K562 (cell line): Measurements from ENCODE around the gene DGCR6L. TPM values are rescaled to one million over a fixed set of nuclear protein-coding genes. Genes with fewer than 3 reads are reported as not detected.

Source experiments
- ATAC-seq: fragments of 200-7000 bp; cut with Tn5 transposase; 3 replicates; pipeline ENCODE4 v1.9.1; 2020; ENCODE audit warnings: moderate library complexity
- BruUV-seq: library from RNA; stranded (reverse); fragments of 400-500 nt; replicated peaks from 2 replicates; lab custom pipeline; 2021; lab: Mats Ljungman, UMichigan
- CTCF ChIA-PET: fragments of 300-600 bp; formaldehyde crosslinking; extraction: SDS; loops from one replicate; lab custom pipeline; 2021; ENCODE audit warnings: low intra/inter-chr PET ratio; lab: Yijun Ruan, JAX
- POLR2A ChIA-PET: fragments of 300-600, 350-650 bp; sonication (Branson Sonifier 250); formaldehyde crosslinking; extraction: SDS; loops from one replicate; lab custom pipeline; 2021; ENCODE audit warnings: antibody characterized with exemption, inconsistent platforms; lab: Yijun Ruan, JAX
- DNase-seq, 4 experiments: peaks; one replicate each; pipeline versions ENCODE4 v3.0.0 to v3.0.0-alpha.2; 2011 to 2018; ENCODE audit warnings: low spot score in 3 of 4, mixed read lengths in 3 of 4; ENCODE audit errors: extremely low read depth in 1 of 4
- FAIRE-seq: peaks from 2 replicates; lab custom pipeline; 2011; peaks lifted over from hg19 to GRCh38; lab: Jason Lieb, UNC
- H2AFZ ChIP-seq: 2 replicates; pipeline ENCODE4 v1.6.0; 2011; ENCODE audit warnings: low read depth, low read length, control low read depth, inconsistent platforms
- H3K27ac ChIP-seq: fragments of 200-600 bp; 3 replicates; pipeline ENCODE4 v1.8.0; 2011; ENCODE audit warnings: low read depth, mild to moderate bottlenecking, control low read depth, inconsistent platforms, low read length, moderate library complexity, mixed read lengths; ENCODE audit errors: extremely low read depth
- H3K27me3 ChIP-seq, 2 experiments: fragments of 300-600 bp in 1 of 2; 2 replicates in 1 of 2; 3 replicates in 1 of 2; pipeline versions ENCODE4 v1.6.0 to v1.8.0; 2011; ENCODE audit warnings: inconsistent platforms in 2 of 2, low read length in 2 of 2, mild to moderate bottlenecking in 1 of 2, mixed read lengths in 1 of 2, moderate library complexity in 1 of 2; ENCODE audit not compliant: control insufficient read depth in 2 of 2, insufficient read depth in 2 of 2
- H3K36me3 ChIP-seq: fragments of 300-600 bp; 3 replicates; pipeline ENCODE4 v1.8.0; 2011; ENCODE audit warnings: mild to moderate bottlenecking, low read length, inconsistent platforms; ENCODE audit not compliant: control insufficient read depth, insufficient read depth
- H3K4me1 ChIP-seq, 2 experiments: fragments of 200-600 bp in 1 of 2; replicated peaks in 1 of 2; 2 replicates in 1 of 2; 3 replicates in 1 of 2; pipeline versions ENCODE4 v1.5.1 to v1.8.0; 2011; ENCODE audit warnings: inconsistent platforms in 2 of 2, low read length in 2 of 2, mild to moderate bottlenecking in 1 of 2, mixed read lengths in 1 of 2, moderate library complexity in 1 of 2; ENCODE audit not compliant: control insufficient read depth in 2 of 2, insufficient read depth in 2 of 2
- H3K4me2 ChIP-seq: 2 replicates; pipeline ENCODE4 v1.6.1; 2011; ENCODE audit warnings: low read length, control low read depth, inconsistent platforms, mixed read lengths; ENCODE audit not compliant: insufficient read depth
- H3K4me3 ChIP-seq: fragments of 200-600 bp; sonication (generic), shearing (Covaris generic); 2 replicates; pipeline ENCODE4 v1.5.1; 2016; ENCODE audit warnings: control low read depth, inconsistent platforms
- H3K79me2 ChIP-seq: fragments of 200-600 bp; 3 replicates; pipeline ENCODE4 v1.8.0; 2011; ENCODE audit warnings: low read length, inconsistent platforms; ENCODE audit not compliant: control insufficient read depth, insufficient read depth
- H3K9ac ChIP-seq, 2 experiments: 2 replicates each; pipeline versions ENCODE4 v1.6.0 to v1.6.1; 2011; ENCODE audit warnings: low read depth in 2 of 2, low read length in 2 of 2, control low read depth in 1 of 2, inconsistent platforms in 1 of 2, mild to moderate bottlenecking in 1 of 2, mixed read lengths in 1 of 2; ENCODE audit not compliant: insufficient read depth in 1 of 2
- H3K9me1 ChIP-seq: one replicate; pipeline ENCODE4 v1.6.0; 2011; ENCODE audit warnings: inconsistent platforms, mild to moderate bottlenecking, low read length, moderate library complexity; ENCODE audit not compliant: control insufficient read depth, insufficient read depth
- H3K9me3 ChIP-seq: replicated peaks from 2 replicates; pipeline ENCODE4 v1.5.1; 2011; ENCODE audit warnings: low read depth, low read length, inconsistent platforms; ENCODE audit not compliant: control insufficient read depth, insufficient read depth
- H4K20me1 ChIP-seq: replicated peaks from 2 replicates; pipeline ENCODE4 v1.6.1; 2011; ENCODE audit warnings: low read length, inconsistent platforms, mixed read lengths; ENCODE audit not compliant: control insufficient read depth, insufficient read depth
- GABPB1 ChIP-seq: sonication (generic); formaldehyde crosslinking; IDR thresholded peaks from 2 replicates; pipeline ENCODE4 v1.8.0; 2022; ENCODE audit warnings: mild to moderate bottlenecking, missing genetic modification reagents
- GTF2F1 ChIP-seq: IDR thresholded peaks from 2 replicates; pipeline ENCODE4 v1.6.1; 2011; ENCODE audit warnings: low read depth, low read length, improper control_type of control experiment
- KAT7 ChIP-seq: sonication (generic); formaldehyde crosslinking; IDR thresholded peaks from 2 replicates; pipeline ENCODE4 v1.8.0; 2022; ENCODE audit warnings: missing genetic modification reagents, mild to moderate bottlenecking, borderline replicate concordance
- PHF21A ChIP-seq: fragments of 450-650 bp; IDR thresholded peaks from 2 replicates; pipeline ENCODE4 v1.6.1; 2017; ENCODE audit warnings: low read depth, borderline replicate concordance
- POLR2G ChIP-seq: fragments of 200-400 bp; formaldehyde crosslinking; IDR thresholded peaks from 2 replicates; pipeline ENCODE4 v1.6.1; 2017; ENCODE audit warnings: low read depth, mild to moderate bottlenecking, antibody characterized with exemption, low read length, moderate library complexity
- TAF15 ChIP-seq: fragments of 200-400 bp; formaldehyde crosslinking; IDR thresholded peaks from 2 replicates; pipeline ENCODE4 v1.6.1; 2017; ENCODE audit warnings: mild to moderate bottlenecking, low read depth, low read length, moderate library complexity
- ZC3H11A ChIP-seq: IDR thresholded peaks from 2 replicates; pipeline ENCODE4 v1.6.1; 2012; ENCODE audit warnings: low read depth, low read length, improper control_type of control experiment
- WGBS: fragments of 100-300 bp; shearing (Covaris generic); methylation state at CpG from one replicate; pipeline ENCODE4 v1.1.6; 2016; ENCODE audit warnings: low coverage, mixed read lengths; ENCODE audit not compliant: insufficient coverage; ENCODE audit errors: missing lambda C conversion rate; 5-methylcytosine and 5-hydroxymethylcytosine counted together
- in situ Hi-C: fragments of 300-500 bp; cut with MboI; formaldehyde crosslinking; loops from 4 replicates; pipeline ENCODE4 v1.15.0; 2018; ENCODE audit warnings: inconsistent platforms, mixed read lengths
- intact Hi-C: fragments of 100-400 bp; cut with micrococcal nuclease; formaldehyde crosslinking; loops from 2 replicates; pipeline ENCODE4 v1.14.2; 2022
- polyA plus RNA-seq, 8 experiments: library from polyadenylated mRNA; depleted of rRNA in 4 of 8; stranded (reverse) in 5 of 8; unstranded in 3 of 8; fragments of >200 nt; fragmentation: Nextera tagmentation in 2 of 8; fragmentation: Illumina TruSeq in 1 of 8; extraction: Ambion mirVana in 2 of 8; extraction: Trizol in 1 of 8; gene quantifications; 2 replicates each; pipeline versions ENCODE4 v1.2.1 to v1.2.3, GENCODE V29; 2011 to 2014; ENCODE audit warnings: inconsistent platforms in 1 of 8, missing spikeins in 1 of 8
- total RNA-seq, 7 experiments: library from RNA; depleted of rRNA in 6 of 7; stranded (reverse); fragments of >200 nt in 6 of 7; fragmentation: Illumina TruSeq in 2 of 7; extraction: Trizol in 2 of 7; gene quantifications; 2 replicates each; pipeline versions ENCODE4 v1.2.1 to v1.2.3, GENCODE V29; 2011 to 2021; ENCODE audit warnings: low replicate concordance in 1 of 7
- TF ChIP-seq, protein P1 (sequence below), 2 experiments: IDR thresholded peaks in 1 of 2; conservative IDR thresholded peaks in 1 of 2; 2 replicates each; pipeline ENCODE4 v1.6.1; 2016; ENCODE audit warnings: low read depth in 2 of 2, mild to moderate bottlenecking in 1 of 2, missing compliant biosample characterization in 1 of 2, missing genetic modification characterization in 1 of 2, moderate library complexity in 1 of 2
- TF ChIP-seq, protein P2 (sequence below): sonication (generic); formaldehyde crosslinking; IDR thresholded peaks from 2 replicates; pipeline ENCODE4 v1.8.0; 2023; ENCODE audit warnings: missing genetic modification reagents, mild to moderate bottlenecking, borderline replicate concordance
- TF ChIP-seq, protein P3 (sequence below): sonication (generic); formaldehyde crosslinking; IDR thresholded peaks from 2 replicates; pipeline ENCODE4 v1.8.0; 2022; ENCODE audit warnings: missing genetic modification reagents, mild to moderate bottlenecking, moderate library complexity, borderline replicate concordance

The DGCR6L gene
- total and polyA plus RNA-seq, 9 of the 15 experiments (the other 6 are each of a cell fraction or from before 2014, with no cell fraction given), result 3.6 to 151 (median 51.0) TPM

DNA sequence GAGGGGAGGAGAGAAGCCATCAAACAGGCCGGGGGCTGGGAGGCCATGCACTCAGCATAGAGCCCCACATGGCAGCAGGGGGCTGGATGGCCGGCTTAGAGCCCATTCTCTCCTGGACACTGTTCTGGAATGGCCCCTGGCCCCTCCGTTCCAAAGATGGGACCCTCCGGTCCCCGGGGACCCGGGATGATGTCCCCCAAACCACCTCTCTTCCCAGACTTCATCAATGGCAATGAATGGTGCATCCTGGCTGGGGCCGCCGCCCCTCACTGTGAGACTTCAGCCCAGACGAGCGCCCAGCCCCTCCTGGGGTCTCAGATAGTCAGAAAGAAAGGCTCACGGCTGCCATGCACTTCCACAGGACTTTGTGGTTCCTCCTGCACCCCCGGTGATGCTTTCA lies 38.0 kb downstream of the DGCR6L start:
- Histone ChIP-seq H3K36me3 (no peaks in the 10 kb centered on the region), H3K4me2 (no peak overlapping the region), H3K4me3 (no peak overlapping the region), H3K27me3 (peaks cover 29 to 73% of the 10 kb centered on the region in 2 experiments; a peak in 4 of 5 replicates), H3K9me1 (peaks cover 2% of the 10 kb centered on the region), H2AFZ (no peak overlapping the region), H3K79me2 (no peaks in the 10 kb centered on the region), H3K9me3 (no peaks in the 10 kb centered on the region), H3K9ac (no peak overlapping the region; a peak in 1 of 4 replicates), H3K27ac (no peak overlapping the region), H3K4me1 (peaks cover 0 to 33% of the 10 kb centered on the region in 2 experiments; a peak in 3 of 5 replicates), H4K20me1 (peaks cover 28% of the 10 kb centered on the region)
- in situ Hi-C loops (no loop called here), intact Hi-C loops (no loop called here)
- ATAC-seq (no peak), DNase-seq (peak in 1 of 4 experiments; percentile 21), FAIRE-seq (no peak)
- ChIA-PET POLR2A (interaction anchor here (0.5 to 1.4 kb wide), 6 partner anchors 10 to 359 kb away, joined by 3 to 8 read pairs (median 4); no protein-coding TSS in a partner anchor), CTCF (interaction anchor here (4.8 kb wide), 1 partner anchor 125 kb away, joined by 126 read pairs; no protein-coding TSS in a partner anchor)
- no TSS peak for BruUV-seq
- WGBS, result 0% methylated on average over 12 of the region's 12 CpGs
- TF ChIP-seq TAF15, result 0 out of 2 replicates have a peak, but pooled peaks have one; percentile 56
- TF ChIP-seq PHF21A, result no peak
- TF ChIP-seq, protein P1, sequence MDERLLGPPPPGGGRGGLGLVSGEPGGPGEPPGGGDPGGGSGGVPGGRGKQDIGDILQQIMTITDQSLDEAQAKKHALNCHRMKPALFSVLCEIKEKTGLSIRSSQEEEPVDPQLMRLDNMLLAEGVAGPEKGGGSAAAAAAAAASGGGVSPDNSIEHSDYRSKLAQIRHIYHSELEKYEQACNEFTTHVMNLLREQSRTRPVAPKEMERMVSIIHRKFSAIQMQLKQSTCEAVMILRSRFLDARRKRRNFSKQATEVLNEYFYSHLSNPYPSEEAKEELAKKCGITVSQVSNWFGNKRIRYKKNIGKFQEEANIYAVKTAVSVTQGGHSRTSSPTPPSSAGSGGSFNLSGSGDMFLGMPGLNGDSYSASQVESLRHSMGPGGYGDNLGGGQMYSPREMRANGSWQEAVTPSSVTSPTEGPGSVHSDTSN (CRISPR knock-in tag; IDR thresholded peaks at IDR 0.05; ENCODE audit: low read depth), result no peak
- TF ChIP-seq, protein P1 (tag; conservative IDR thresholded peaks at IDR 0.05; ENCODE audit: low read depth), result no peak
- TF ChIP-seq GTF2F1, result no peak
- peak; percentile 38; the same call in 1 of the 2 replicates for TF ChIP-seq GABPB1
- TF ChIP-seq KAT7 (CRISPR knock-in tag), result 0 out of 2 replicates have a peak, but pooled peaks have one; percentile 50
- TF ChIP-seq, protein P2, sequence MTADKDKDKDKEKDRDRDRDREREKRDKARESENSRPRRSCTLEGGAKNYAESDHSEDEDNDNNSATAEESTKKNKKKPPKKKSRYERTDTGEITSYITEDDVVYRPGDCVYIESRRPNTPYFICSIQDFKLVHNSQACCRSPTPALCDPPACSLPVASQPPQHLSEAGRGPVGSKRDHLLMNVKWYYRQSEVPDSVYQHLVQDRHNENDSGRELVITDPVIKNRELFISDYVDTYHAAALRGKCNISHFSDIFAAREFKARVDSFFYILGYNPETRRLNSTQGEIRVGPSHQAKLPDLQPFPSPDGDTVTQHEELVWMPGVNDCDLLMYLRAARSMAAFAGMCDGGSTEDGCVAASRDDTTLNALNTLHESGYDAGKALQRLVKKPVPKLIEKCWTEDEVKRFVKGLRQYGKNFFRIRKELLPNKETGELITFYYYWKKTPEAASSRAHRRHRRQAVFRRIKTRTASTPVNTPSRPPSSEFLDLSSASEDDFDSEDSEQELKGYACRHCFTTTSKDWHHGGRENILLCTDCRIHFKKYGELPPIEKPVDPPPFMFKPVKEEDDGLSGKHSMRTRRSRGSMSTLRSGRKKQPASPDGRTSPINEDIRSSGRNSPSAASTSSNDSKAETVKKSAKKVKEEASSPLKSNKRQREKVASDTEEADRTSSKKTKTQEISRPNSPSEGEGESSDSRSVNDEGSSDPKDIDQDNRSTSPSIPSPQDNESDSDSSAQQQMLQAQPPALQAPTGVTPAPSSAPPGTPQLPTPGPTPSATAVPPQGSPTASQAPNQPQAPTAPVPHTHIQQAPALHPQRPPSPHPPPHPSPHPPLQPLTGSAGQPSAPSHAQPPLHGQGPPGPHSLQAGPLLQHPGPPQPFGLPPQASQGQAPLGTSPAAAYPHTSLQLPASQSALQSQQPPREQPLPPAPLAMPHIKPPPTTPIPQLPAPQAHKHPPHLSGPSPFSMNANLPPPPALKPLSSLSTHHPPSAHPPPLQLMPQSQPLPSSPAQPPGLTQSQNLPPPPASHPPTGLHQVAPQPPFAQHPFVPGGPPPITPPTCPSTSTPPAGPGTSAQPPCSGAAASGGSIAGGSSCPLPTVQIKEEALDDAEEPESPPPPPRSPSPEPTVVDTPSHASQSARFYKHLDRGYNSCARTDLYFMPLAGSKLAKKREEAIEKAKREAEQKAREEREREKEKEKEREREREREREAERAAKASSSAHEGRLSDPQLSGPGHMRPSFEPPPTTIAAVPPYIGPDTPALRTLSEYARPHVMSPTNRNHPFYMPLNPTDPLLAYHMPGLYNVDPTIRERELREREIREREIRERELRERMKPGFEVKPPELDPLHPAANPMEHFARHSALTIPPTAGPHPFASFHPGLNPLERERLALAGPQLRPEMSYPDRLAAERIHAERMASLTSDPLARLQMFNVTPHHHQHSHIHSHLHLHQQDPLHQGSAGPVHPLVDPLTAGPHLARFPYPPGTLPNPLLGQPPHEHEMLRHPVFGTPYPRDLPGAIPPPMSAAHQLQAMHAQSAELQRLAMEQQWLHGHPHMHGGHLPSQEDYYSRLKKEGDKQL (CRISPR knock-in tag), result no peak
- TF ChIP-seq, protein P3, sequence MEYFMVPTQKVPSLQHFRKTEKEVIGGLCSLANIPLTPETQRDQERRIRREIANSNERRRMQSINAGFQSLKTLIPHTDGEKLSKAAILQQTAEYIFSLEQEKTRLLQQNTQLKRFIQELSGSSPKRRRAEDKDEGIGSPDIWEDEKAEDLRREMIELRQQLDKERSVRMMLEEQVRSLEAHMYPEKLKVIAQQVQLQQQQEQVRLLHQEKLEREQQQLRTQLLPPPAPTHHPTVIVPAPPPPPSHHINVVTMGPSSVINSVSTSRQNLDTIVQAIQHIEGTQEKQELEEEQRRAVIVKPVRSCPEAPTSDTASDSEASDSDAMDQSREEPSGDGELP (CRISPR knock-in tag), result 0 out of 2 replicates have a peak, but pooled peaks have one; percentile 28
- TF ChIP-seq ZC3H11A, result no peak
- TF ChIP-seq POLR2G, result no peak
